ENCODE results near the gene RNF14.
A peak's percentile ranks its signal among the peaks of the same experiment; 100 is the strongest.

RNF14 gene

GRCh38 chr5:141982626-141983025 lies 13.7 kb downstream of the RNF14 start:
- DNase-seq, result no peak

GRCh38 chr5:141986072-141986471 lies 17.2 kb downstream of the RNF14 start:
- no peak for DNase-seq

GRCh38 chr5:141989720-141990119 lies 20.8 kb downstream of the RNF14 start:
- DNase-seq, result no peak

- DNase-seq, result peak; percentile 33
These were observed 23.6 kb downstream of the RNF14 start for GRCh38 chr5:141992349-141992963.

GRCh38 chr5:141994511-141995136 lies 25.7 kb downstream of the RNF14 start:
- DNase-seq, result no peak

GRCh38 chr5:141995656-141996055 lies 26.8 kb downstream of the RNF14 start:
- DNase-seq, result no peak

- no peak for DNase-seq
These were observed 28.6 kb downstream of the RNF14 start for GRCh38 chr5:141997358-141997960.

- DNase-seq, result no peak
These were observed 31.3 kb downstream of the RNF14 start for GRCh38 chr5:142000173-142000572.

GRCh38 chr5:142000704-142001484 lies 32.0 kb downstream of the RNF14 start:
- peak; percentile 21 for DNase-seq

GRCh38 chr5:142003266-142003800 lies 34.4 kb downstream of the RNF14 start:
- DNase-seq, result no peak

GRCh38 chr5:142006363-142007236 lies 37.7 kb downstream of the RNF14 start:
- peak; percentile 90 for DNase-seq

GRCh38 chr5:142007237-142007544 lies 38.3 kb downstream of the RNF14 start:
- DNase-seq, result no peak

- DNase-seq, result no peak
These were observed 39.9 kb downstream of the RNF14 start for GRCh38 chr5:142008813-142009212.

- no peak for DNase-seq
These were observed 41.0 kb downstream of the RNF14 start for GRCh38 chr5:142009886-142010285.

GRCh38 chr5:142011572-142012185 lies 42.8 kb downstream of the RNF14 start:
- DNase-seq, result no peak

- DNase-seq, result peak; percentile 24
These were observed 43.4 kb downstream of the RNF14 start for GRCh38 chr5:142012186-142012785.

GRCh38 chr5:142012792-142013388 lies 44.0 kb downstream of the RNF14 start, which contains the start of gene GNPDA1:
Gene GNPDA1 (minus strand): TSS chr5:142013027. CDS start chr5:142012035, 992 bp downstream.
- DNase-seq, result peak; percentile 51

- no peak for DNase-seq
These were observed 45.0 kb downstream of the RNF14 start for GRCh38 chr5:142013734-142014521.

GRCh38 chr5:142014911-142015584 lies 46.1 kb downstream of the RNF14 start:
- DNase-seq, result peak; percentile 40
